K562 (cell line): ENCODE data around the gene PRDM11. TPM values are rescaled to one million over a fixed set of nuclear protein-coding genes. Genes with fewer than 3 reads are reported as not detected.

Experiments used
- CAMTA2 ChIP-seq: fragments of 250-450 bp; sonication (Bioruptor Pico); conservative IDR thresholded peaks from 2 replicates; pipeline ENCODE4 v1.5.1; 2022
- EZH2 ChIP-seq: IDR thresholded peaks from 2 replicates; pipeline ENCODE4 v1.6.1; 2012; ENCODE audit warnings: low read depth, mild to moderate bottlenecking, inconsistent platforms, low read length, borderline replicate concordance
- KDM4B ChIP-seq, 2 experiments: fragments of 450-650 bp in 1 of 2; sonication (generic) in 1 of 2; IDR thresholded peaks; 2 replicates each; pipeline ENCODE4 v1.6.1; 2016 to 2017; ENCODE audit warnings: borderline replicate concordance in 2 of 2, antibody characterized with exemption in 1 of 2, low read depth in 1 of 2, mild to moderate bottlenecking in 1 of 2
- POLR2B ChIP-seq: fragments of 450-650 bp; IDR thresholded peaks from 2 replicates; pipeline ENCODE4 v1.6.1; 2018; ENCODE audit warnings: low read depth; ENCODE audit not compliant: partially characterized antibody
- PPARD ChIP-seq: fragments of 250-450 bp; sonication (Bioruptor Pico); IDR thresholded peaks from 2 replicates; pipeline ENCODE4 v1.8.0; 2022; ENCODE audit warnings: inconsistent platforms, mild to moderate bottlenecking, moderate library complexity
- PRMT5 ChIP-seq: sonication (generic); formaldehyde crosslinking; IDR thresholded peaks from 2 replicates; pipeline ENCODE4 v1.5.0; 2020; ENCODE audit warnings: missing genetic modification reagents
- SPI1 ChIP-seq: IDR thresholded peaks from 2 replicates; pipeline ENCODE4 v1.6.1; 2011; ENCODE audit warnings: low read depth, low read length, control low read depth, borderline replicate concordance
- ZFP30 ChIP-seq: fragments of 250-450 bp; sonication (Bioruptor Pico); IDR thresholded peaks from 2 replicates; pipeline ENCODE4 v1.8.0; 2022; ENCODE audit warnings: moderate library complexity, mild to moderate bottlenecking, inconsistent platforms, borderline replicate concordance
- polyA plus RNA-seq, 8 experiments: library from polyadenylated mRNA; depleted of rRNA in 4 of 8; stranded (reverse) in 5 of 8; unstranded in 3 of 8; fragments of >200 nt; fragmentation: Nextera tagmentation in 2 of 8; fragmentation: Illumina TruSeq in 1 of 8; extraction: Ambion mirVana in 2 of 8; extraction: Trizol in 1 of 8; gene quantifications; 2 replicates each; pipeline versions ENCODE4 v1.2.1 to v1.2.3, GENCODE V29; 2011 to 2014; ENCODE audit warnings: inconsistent platforms in 1 of 8, missing spikeins in 1 of 8
- total RNA-seq, 7 experiments: library from RNA; depleted of rRNA in 6 of 7; stranded (reverse); fragments of >200 nt in 6 of 7; fragmentation: Illumina TruSeq in 2 of 7; extraction: Trizol in 2 of 7; gene quantifications; 2 replicates each; pipeline versions ENCODE4 v1.2.1 to v1.2.3, GENCODE V29; 2011 to 2021; ENCODE audit warnings: low replicate concordance in 1 of 7
- TF ChIP-seq, protein P1 (sequence below): fragments of 450-650 bp; IDR thresholded peaks from 2 replicates; pipeline ENCODE4 v1.6.1; 2017; ENCODE audit warnings: antibody characterized with exemption, mild to moderate bottlenecking

PRDM11 gene
- total and polyA plus RNA-seq, 9 of the 15 experiments (the other 6 are each of a cell fraction or from before 2014, with no cell fraction given), result 0.01 to 1.1 (median 0.29) TPM

DNA sequence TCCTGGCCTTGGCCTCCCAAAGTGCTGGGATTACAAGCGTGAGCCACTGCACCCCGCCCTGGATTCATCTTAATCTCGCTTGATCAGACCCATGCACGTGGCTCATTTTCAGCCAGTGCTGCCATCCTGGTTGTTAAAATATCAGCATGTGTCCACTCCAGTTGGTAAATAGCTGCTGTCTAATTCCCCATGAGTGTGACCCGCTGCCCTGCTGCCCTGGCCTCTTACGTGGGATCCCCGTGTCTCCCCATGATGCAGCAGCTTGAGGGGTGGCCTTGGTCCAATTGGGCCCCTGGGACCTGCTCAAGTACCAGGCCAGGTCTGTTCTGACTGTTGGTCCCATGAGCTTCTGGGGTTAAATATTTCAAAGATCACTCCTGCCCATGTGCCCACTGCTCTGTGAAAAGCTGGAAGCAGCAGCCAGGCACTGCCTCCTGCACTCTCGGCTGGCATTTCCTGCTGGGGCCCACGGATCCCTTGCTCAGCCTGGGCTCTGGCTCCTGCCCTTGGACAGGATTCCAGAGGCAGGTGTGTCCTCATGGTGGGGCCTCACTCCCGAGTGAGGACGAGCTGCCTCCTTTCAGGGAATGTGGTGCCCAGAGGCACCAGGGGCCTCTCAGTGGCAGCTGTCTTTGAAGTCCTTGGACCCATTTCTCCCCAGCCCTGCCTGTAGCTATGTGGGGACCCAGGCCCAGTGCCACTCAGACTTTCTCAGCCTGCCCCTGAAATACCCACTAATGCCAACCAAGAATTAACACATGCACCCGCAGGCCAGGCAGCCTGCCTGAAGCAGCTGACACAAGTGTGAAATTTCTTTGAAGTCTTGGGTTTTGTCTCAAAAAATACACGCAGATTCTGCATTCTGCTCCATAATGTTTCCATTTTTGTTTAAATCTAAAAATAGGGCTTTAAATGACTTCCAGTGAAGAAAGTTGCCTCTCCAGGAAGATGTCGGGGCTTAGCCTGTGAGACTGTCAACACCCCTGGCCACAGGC, 38.1 kb upstream of the PRDM11 start (continued):
- TF ChIP-seq, protein P1, sequence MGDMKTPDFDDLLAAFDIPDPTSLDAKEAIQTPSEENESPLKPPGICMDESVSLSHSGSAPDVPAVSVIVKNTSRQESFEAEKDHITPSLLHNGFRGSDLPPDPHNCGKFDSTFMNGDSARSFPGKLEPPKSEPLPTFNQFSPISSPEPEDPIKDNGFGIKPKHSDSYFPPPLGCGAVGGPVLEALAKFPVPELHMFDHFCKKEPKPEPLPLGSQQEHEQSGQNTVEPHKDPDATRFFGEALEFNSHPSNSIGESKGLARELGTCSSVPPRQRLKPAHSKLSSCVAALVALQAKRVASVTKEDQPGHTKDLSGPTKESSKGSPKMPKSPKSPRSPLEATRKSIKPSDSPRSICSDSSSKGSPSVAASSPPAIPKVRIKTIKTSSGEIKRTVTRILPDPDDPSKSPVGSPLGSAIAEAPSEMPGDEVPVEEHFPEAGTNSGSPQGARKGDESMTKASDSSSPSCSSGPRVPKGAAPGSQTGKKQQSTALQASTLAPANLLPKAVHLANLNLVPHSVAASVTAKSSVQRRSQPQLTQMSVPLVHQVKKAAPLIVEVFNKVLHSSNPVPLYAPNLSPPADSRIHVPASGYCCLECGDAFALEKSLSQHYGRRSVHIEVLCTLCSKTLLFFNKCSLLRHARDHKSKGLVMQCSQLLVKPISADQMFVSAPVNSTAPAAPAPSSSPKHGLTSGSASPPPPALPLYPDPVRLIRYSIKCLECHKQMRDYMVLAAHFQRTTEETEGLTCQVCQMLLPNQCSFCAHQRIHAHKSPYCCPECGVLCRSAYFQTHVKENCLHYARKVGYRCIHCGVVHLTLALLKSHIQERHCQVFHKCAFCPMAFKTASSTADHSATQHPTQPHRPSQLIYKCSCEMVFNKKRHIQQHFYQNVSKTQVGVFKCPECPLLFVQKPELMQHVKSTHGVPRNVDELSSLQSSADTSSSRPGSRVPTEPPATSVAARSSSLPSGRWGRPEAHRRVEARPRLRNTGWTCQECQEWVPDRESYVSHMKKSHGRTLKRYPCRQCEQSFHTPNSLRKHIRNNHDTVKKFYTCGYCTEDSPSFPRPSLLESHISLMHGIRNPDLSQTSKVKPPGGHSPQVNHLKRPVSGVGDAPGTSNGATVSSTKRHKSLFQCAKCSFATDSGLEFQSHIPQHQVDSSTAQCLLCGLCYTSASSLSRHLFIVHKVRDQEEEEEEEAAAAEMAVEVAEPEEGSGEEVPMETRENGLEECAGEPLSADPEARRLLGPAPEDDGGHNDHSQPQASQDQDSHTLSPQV, result no peak
- TF ChIP-seq PPARD (CRISPR knock-in tag), result no peak
- TF ChIP-seq EZH2, result no peak
- TF ChIP-seq PRMT5, result no peak
- no peak for TF ChIP-seq ZFP30 (CRISPR knock-in tag)
- TF ChIP-seq POLR2B, result no peak
- no peak for TF ChIP-seq KDM4B (IDR thresholded peaks at IDR 0.05; ENCODE audit: borderline replicate concordance in 2 of 2, low read depth in 1 of 2)
- no peak for TF ChIP-seq SPI1
- no peak for TF ChIP-seq CAMTA2 (CRISPR knock-in tag)
- TF ChIP-seq, all 486 proteins: peak for 0
